IPS-NIHi11 (cell line): ENCODE results near the gene BCAR1.
"Not testable (repeated sequence)": the region's sequence is repeated elsewhere in the genome, so short reads cannot be mapped to it uniquely, and the experiment has no call there.

Experiments
- DNase-seq: peaks from one replicate; pipeline ENCODE4 v3.0.0; 2012; ENCODE audit warnings: mixed read lengths, low spot score

BCAR1 gene

GRCh38 chr16:75254359-75254837, 3.0 kb upstream of the BCAR1 start:
- DNase-seq: peak; percentile 37

- DNase-seq: peak; percentile 76
Measured at GRCh38 chr16:75252946-75253911, 1.8 kb upstream of the BCAR1 start.

DNA sequence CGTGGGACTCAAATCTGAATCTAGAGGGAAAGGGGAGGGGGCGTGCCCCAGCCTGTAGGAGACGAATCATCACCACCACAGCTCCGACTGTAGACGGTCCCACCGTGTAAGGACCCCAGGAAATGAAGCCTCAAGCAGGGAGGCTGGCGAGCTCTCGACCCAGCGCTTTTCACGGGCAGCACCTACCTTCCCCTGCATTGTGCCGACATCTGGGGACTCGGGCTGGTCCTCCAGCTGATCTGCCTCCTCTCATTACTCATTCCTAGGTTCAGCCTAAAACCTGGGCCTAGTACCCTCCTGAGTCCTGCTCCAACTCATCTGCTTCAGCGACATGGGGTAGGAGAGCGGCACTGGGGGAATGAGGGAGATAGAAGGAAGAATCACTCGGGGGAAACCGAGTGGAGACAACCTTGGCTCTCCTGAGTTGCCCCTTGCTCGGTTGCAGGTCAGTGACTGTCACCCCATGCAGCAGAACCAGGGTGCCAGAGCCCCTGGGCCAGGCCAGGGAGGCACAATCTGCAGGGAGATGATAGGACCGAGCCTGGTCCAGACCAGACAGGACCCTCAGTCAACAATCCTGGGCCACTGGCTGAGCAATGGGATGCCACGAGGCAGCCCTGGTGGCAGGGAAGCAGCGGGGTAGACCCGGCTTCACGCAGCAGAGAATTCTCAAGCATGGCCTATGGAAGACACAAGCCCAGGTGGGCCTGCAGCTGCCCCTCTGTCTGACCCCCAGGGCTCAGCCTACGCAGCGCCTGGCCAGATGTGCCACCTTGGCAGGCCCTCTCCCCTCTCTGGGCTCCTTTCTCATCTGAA, 833 bp upstream of the BCAR1 start:
- no peak for DNase-seq

DNA sequence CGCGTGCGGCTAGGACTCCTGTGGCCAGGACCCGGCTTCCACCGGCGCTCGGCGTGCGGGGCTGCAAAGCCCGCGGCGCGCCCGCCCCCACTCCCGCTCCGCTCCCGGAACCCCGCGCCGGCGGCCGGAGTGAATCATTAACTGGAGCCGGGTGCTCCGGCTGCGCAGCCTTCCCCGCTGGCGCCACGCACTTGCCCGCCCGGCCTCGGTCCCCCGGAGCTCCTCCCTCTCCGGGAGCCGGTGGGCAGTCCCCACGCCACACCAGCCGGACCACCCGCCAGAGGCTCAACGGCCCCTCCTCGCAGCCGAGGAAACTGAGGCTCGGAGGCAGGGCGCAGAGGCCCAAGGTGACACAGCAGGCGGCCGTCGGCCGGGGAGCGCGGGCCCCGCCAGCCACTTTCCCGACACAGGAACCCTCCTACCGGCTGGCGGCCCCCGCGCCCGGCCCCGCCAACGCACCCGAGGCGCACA, 580 bp downstream of the BCAR1 start:
- DNase-seq: peak; percentile 63

DNA sequence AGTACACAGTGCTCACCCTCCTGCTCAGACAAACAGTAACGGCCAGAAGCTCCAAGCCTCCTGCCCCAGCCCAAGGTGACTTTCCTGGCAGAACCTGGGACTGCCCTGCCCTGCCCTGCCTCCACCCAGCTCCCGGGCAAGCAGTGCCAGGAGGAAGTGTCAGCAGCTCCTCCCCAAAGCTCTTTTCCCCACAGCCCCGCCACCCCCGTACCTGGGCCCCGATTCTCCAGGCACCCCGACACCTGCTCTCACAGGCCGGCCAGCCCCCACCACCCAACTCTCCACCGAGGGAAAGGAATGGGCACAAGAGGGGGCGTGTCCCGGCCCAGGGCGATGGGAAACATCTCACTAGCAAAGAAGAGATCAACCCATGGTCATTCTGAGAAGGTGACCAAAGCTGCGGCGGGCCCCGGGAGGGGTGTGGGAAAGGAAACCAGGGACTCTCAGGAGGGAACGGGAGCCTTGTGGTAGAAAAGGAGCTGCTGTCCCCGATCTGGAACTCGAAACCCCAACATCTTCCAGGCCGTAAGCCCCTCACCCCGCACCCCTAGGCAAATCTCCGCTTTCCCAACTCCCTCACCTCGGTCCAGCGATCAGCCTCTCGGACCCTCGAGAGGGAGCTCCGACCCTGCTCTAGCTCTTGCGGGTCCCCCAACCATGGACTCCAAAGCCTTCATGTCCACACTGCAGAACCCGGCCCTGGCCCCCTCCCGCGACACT, 1.2 kb downstream of the BCAR1 start:
- DNase-seq: peak; percentile 40

DNA sequence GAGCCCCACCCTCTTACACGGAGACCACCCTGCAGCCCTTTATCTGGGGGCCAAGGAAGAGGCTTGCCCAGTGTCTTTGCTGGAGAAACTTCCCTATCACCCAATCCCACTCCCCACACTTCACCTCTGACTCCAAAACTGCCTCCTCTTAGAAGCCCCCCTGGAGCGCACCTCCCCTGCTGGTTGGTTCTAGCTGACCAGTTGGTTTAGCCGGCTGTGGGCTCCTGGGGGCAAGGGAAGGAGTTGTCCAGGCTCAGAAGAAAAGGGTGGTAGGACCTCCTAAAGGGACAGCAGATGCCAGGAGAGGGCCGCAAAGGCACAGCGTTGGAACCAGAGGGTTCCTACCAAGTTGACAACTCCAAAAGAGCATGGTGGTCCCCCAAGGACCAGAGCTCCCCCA, 2.0 kb downstream of the BCAR1 start:
- DNase-seq: no peak

DNA sequence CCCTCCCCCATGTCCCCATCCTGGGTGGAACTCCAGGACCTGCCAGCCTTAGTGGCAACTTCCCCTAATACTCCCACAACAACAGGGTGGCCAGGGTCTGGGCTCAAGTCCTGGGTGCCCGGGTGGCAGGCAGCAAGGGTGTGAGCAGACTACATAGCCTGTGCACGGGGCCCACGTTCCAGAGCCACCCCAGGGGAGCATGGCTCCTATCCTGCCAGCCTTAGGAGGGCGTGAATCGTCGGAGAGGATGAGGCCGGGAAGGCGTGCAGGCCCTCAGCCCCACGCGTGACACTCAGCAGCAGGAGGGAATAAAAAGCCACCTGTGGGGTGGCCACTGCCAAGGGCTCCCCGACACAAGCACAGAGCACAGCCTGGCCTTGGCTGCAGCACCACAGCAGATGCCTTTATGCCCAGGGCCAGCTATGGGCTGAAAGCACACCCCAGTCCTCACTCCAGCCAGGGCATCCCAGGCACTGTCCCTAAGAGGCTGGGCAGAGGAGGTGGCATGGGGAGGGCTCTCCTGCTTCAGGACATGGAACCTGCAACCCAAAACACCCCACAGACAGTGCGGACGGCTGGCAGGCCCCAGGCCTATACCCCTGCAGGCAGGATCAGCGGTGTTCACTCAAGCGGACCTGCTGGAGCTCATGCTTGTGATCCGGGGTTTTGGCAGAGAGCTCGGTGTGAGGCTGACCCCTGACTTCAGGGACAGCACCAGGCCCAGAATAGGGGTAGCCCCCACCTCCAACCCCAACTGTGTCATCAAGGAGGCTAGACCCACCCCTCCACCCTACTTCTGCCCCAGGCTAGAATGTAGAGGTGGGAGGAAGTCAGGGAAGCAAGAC, 2.7 kb downstream of the BCAR1 start:
- DNase-seq: no peak

- DNase-seq: no peak
Measured at GRCh38 chr16:75248142-75248535, 3.3 kb downstream of the BCAR1 start.

DNA sequence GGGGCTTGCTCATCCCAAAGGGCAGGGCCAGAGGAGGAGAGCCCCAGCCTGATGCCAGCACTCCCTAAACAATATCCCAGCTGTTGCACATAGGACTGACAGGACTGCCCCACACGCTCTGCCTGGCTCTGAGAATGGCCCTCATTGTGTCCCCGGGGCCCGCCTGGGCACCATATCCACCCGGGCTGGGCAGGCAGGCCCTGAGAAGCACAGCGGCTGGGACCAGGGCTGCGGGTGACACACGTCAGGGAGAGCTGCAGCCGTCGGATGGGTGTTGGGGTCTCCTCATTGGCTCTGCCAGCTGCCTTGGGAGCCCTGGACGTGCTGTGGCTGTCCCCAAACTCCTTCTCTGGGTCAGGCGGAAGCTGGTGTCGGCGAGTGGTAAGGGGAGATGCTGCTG, 4.2 kb downstream of the BCAR1 start:
- DNase-seq: no peak

GRCh38 chr16:75246504-75247205, 4.8 kb downstream of the BCAR1 start:
- no peak for DNase-seq

- peak; percentile 77 for DNase-seq
Measured at GRCh38 chr16:75244844-75245758, 6.3 kb downstream of the BCAR1 start.

- no peak for DNase-seq
Measured at GRCh38 chr16:75244225-75244809, 7.1 kb downstream of the BCAR1 start.

GRCh38 chr16:75243667-75244224, 7.7 kb downstream of the BCAR1 start:
- no peak for DNase-seq

DNA sequence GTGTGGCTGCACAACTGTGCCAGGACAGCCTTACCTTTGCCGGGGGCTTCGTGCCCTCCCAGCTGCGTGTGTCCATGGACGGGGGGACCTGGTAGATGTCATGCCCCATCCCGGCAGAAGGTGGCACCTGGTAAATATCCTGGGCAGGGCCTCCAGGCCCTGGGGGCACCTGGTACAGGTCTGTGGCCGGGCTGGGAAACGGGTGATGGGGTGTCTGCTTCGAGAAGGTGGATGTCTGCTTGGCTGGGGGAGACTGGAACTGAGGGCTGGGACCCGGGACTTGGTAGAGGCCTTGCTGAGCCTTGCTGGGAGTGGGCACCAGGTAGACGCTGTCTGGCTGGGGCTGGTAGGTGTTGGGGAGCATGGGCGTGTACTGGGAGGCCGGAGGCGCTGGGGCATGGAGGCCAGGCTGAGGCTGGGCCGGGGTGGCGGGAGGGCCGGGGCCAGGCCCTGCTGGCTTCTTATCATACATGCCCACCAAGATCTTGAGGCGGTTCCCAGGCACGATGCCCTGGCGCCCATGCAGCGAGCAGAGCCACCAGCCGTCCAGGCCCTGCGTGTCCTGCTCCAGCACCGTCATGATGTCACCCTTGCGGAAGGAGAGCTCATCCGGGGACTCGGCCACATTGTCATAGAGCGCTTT, 8.9 kb downstream of the BCAR1 start:
- not testable (repeated sequence) for DNase-seq

DNA sequence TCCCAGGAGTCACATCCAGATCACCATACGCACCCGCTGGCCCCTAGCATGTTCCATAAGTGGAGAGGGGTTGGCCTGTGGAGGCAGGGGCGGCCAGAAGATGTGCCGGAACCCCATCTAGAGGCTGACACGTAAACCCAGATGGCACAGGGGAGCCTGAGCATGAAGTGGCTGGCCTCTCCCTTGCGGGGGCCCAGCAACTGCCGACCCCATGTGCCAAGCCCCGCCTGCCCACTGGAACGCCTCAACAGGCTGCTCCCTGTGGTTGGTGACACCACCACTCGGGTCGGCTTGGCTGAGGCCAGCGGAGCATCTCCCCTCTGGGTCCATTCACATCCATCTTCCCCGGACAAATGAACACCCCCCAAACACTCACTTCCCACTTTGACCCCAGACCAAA, 9.5 kb downstream of the BCAR1 start:
- DNase-seq: no peak

DNA sequence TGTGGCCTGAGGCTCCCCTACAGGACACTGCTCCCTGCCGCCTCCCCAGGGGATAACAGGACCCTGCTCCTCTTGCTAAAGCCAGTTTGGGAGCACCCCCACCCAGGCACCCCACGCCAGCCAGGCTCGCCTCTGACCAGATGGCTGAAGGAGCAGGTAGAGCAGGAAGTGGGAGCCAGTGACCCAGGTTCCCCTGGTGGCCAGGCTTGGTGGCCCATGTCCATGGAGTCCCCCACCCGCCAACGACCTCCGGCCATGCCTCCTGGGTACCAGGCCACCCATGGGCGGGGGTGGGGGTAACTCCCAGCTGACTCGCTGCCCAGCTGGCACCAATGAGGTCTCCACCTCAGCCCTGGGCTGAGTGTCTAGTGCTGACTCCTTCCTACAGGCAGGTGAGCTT, 10.0 kb downstream of the BCAR1 start:
- no peak for DNase-seq

DNA sequence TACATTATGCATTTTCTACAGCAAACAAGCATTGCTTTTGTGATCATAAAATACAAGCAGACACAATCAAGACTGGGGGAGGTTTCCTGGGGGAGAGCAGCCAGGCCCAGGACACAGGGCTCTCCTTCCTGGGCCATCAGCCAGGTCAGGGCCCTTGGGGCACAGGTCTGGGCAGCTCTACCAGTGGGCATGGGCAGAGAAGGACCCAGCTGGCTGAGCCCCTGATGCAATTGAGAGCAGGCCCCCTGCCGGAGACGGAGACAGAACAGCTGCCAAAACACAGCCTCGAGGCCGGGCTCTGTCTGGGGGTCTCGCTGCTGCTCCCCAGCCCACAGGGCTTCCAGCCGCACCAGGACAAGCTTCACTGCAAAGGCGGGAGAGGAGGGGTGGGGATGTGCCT, 10.8 kb downstream of the BCAR1 start:
- DNase-seq: not testable (repeated sequence)

- DNase-seq: no peak
Measured at GRCh38 chr16:75239542-75240122, 11.8 kb downstream of the BCAR1 start.
